ENCODE data around the gene PP2D1.

DNA sequence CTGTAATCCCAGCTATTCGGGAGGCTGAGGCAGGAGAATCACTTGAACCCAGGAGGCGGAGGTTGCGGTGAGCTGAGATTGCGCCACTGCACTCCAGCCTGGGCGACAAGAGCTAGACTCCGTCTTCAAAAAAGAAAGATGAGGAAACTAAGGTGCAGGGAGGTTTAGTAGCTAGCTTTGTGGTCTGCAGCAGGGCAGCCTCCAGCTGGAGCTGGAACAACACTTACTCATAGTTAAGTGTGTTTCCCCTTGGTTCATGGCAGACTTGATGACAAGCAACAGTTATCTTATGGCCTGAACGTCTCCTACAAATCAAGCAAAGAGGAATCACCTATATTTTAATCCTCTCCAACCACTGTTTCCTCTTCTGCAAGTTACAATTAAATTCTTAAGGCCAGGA lies 40.8 kb upstream of the PP2D1 start:
- TF ChIP-seq ZNF274 (IDR thresholded peaks at IDR 0.05; ENCODE audit: low read depth, low read length) (no peak), SUZ12 (IDR thresholded peaks at IDR 0.05; ENCODE audit: extremely low read depth, insufficient read depth, insufficient read length) (no peak)

All from NT2/D1 (cell line).